ELR (cell line): Measurements from ENCODE around the gene CCDC73.
A peak's percentile ranks its signal among the peaks of the same experiment; 100 is the strongest.
"Not testable (repeated sequence)": the region's sequence is repeated elsewhere in the genome, so short reads cannot be mapped to it uniquely, and the experiment has no call there.

Source experiments
- DNase-seq: peaks from one replicate; pipeline ENCODE4 v3.0.0-alpha.2; 2015; ENCODE audit warnings: low read depth

The CCDC73 gene

DNA sequence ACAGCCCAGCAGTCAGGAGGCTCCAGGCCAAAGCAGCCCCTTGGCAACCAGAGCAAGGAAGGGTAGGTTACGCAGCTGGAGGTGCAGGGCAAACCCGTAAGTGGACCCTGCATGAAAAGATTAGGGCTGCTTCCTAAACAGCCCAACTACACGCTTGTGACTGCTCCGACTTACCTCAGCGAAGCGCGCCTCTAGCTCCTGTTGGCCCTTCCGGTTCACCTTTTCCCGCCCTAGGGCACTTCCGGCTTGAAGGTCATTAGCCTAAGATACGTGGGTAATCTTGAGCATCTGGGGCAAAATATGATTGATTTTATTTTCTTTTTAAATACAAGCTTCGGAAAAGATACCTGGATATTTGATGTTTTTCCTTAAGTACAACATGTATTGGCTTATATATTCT, at the start of gene CCDC73:
Gene CCDC73 (minus strand): TSS at position 224 of the 400 bp plus-strand sequence. CDS start 34,419 bp downstream, outside the sequence.
- no peak for DNase-seq

DNA sequence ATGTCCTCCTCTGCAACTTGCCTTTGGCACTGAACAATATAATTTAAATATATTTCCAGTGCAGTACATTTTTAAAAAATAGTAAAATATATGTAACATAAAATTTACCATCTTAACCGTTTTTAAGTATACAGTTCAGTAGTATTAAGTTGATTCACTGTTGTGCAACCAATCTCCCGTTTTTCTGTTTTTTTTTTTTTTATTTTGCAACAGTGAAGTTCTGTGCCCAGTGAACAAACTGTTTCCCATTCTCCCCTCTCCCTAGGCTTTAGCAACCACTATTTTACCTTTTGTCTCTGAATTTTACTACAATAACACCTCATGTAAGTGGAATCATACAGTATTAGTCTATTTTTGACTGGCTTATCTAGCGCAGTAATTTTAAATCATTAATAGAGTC, 49.1 kb upstream of the CCDC73 start:
- no peak for DNase-seq

- no peak for DNase-seq
These were observed 46.1 kb upstream of the CCDC73 start for GRCh38 chr11:32840587-32840986.

- DNase-seq: no peak
These were observed 44.8 kb upstream of the CCDC73 start for GRCh38 chr11:32839308-32839707.

DNA sequence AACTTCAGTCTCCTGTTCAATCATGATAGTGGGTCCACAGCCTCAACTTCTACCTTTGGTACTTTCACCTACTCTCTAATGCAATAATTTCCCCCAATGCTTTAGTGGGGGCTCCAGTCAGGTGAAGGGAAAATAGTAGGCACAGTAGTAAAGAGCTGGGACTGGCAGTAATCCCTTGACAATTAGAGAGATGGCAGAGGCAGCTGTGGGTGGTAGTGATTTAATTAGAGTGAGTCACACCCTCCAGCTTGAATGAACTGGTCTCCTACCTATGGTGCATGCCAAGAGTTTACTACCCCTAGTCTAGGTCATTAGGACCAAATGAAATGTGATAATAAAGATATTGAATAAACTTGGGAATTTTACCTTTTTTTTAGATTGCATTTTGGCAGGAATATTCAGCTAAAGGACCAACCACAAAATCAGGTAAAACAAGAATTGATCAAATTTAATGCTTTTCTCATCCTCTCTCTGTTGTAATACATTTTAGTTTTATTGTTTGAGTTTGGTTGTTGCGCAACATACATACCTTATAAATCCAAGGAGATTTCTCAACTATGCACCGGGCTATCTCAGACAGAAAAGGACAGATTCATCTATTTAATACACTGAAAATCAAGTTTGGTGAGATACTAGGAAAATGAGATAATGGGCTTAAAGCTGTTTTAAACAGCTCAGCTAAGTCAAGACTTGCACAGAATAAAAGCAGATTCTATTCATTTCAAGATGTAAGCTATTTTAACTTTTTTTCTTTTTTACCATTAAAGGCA, 44.2 kb upstream of the CCDC73 start:
- no peak for DNase-seq

- no peak for DNase-seq
These were observed 42.5 kb upstream of the CCDC73 start for GRCh38 chr11:32836946-32837345.

- DNase-seq: no peak
These were observed 39.5 kb upstream of the CCDC73 start for GRCh38 chr11:32833921-32834320.

- no peak for DNase-seq
These were observed 36.8 kb upstream of the CCDC73 start for GRCh38 chr11:32831221-32831620.

DNA sequence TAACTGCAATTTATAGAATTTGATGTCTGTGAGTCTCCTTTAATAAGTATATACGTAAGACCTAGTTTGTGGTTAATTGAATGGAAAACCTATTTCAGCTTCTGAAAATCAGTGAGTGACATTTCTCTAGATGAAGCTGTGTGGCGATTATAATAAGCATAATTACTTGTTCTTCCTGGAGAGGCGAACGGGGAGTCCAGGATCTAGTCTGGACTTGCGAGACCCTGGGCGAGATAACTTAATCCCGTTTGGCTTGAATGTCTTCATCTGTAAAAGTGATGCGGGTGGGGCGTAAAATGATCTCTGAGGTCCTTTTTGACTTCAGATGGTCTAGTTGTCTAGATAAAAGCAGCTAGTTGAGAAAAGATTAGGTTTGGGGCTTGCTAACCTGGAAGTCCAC, 36.3 kb upstream of the CCDC73 start:
- no peak for DNase-seq

DNA sequence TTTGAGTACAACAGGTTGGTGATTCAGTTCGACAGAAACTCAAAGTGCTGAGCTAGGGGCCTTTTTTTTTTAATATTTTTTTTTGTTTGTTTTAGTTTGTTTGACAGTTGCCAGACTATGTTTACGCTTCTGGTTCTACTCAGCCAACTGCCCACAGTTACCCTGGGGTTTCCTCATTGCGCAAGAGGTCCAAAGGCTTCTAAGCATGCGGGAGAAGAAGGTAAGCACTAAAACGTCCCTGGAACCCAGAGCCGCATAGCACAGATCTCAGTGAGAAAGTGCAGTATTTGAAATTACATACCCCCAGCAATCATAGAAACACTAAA, 35.9 kb upstream of the CCDC73 start:
- DNase-seq: peak; percentile 11

GRCh38 chr11:32829680-32830412, 35.4 kb upstream of the CCDC73 start, which contains the start of gene PRRG4:
TSS of gene PRRG4 (plus strand) at chr11:32829927. CDS start at chr11:32830530, 603 bp downstream.
- DNase-seq: peak; percentile 65

DNA sequence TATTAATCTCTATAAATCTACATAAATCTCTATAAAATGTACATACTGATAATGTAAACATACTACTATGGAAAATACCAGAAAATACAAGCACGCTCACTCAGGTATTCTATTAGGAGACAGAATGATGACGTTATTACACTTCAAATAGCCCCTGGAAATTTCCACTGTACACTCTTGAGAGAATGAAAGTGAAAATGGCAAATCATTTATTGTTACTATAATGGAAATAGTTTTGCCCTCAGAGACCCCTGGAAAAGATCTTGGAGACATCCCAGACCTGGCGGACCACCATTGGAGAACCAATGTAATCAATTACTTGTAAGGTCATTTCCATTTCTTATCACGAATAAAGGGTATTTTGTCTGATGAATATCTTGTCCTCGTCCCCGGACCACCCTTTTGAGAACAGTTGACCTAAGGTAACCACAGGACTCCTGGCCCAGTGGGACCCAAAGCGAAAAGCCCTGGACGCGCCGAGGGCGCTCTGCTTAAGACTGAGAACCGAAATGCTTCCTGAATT, 34.8 kb upstream of the CCDC73 start:
- peak; percentile 23 for DNase-seq

DNA sequence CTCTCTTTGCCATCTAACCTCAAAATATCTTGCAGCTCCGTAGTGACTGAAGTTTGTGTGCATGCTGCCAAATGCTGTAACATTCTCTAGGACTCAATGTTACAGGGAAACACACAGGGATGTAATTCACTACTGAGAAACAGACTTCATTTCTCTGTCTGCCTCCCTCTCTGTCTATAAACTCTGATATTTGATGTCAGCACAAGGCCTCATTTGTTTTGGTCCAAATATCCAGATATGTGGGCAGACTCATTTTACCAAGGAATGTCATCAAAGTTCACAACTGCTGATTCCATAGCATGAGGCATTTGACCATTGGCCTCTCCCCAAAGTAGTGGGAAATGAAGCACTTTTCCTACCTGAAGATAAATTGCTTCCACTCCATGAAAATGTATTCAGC, 32.8 kb upstream of the CCDC73 start:
- no peak for DNase-seq

GRCh38 chr11:32826113-32826512, 31.7 kb upstream of the CCDC73 start:
- no peak for DNase-seq

DNA sequence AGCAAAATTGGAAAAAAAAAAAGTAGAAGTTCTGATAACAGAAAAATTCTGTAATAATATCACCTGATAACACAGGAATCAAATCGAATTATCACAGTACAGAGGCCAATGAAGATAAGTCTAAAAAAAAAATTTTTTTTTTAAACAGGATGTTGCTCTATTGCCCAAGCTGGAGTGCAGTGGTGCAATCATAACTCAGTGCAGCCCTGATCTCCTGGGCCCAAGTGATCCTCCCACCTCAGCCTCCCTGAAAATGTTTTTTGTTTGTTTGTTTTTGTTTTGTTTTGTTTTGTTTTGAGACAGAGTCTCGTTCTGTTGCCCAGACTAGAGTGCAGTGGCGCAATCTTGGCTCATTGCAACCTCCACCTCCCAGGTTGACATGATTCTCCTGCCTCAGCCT, 29.2 kb upstream of the CCDC73 start:
- DNase-seq: not testable (repeated sequence)

DNA sequence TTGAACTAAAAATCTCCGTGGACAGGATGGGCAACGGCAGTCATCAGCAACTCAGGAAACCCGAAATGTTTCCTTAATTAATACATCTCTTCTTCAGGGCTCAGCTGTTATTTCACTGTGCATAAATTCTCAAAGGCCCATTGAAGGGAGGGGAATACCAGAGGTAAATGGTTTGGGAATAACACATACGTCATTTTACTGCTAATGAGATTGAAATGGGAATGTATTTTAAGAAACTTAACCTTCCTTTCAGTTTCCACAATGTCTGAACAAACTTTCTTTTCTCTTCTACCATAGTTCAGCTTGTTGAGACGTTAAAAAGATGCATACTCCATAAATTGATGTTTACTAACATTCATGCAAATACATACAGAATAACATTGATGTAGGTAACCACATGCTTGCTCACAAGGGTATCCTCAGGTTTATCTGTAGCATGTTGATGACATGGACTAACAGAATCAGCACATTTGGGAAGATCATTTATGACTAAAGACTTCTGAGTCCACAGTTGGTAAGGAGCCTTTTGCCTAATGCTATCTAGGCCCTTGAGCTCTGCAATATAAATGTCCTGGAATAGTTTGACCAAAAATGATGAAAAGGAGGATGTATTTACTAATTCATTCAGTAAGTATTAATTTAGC, 27.6 kb upstream of the CCDC73 start:
- DNase-seq: no peak

DNA sequence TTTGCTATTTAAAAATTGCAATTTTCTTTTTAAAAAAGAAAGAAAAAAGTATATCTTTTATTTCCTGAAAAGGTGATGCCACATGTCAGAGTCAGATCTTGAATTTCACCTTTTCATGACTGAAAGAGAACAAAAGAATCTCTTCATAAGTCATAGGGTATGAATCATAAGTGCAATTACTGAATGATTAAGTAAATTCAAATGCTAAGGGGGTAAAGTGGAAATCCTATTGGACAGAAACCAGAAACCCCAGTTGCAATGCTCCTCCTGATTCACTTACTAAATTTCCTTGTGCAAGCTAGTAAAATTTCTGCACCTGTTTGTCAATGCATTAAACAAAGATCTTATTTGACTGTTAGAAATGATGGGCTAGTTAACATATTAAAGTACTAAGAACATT, 27.1 kb upstream of the CCDC73 start:
- DNase-seq: peak; percentile 81

- DNase-seq: no peak
These were observed 26.0 kb upstream of the CCDC73 start for GRCh38 chr11:32820497-32820896.

DNA sequence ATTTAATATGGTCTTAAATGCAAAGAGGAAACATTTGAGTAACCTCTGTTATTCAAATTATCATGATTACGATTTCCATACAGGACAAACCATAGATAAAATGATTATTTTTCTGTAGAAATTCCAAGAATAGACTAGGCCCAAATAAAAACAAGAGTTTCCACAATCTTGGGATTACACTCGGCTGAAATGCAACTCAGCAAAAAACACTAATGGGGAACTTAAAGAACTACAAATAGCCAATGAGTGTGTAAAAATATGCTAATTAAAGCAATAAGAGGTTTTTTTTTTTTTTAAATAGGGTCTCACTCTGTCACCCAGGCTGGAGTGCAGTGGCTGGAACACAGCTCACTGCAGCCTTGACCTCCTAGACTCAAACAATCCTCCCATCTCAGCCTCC, 24.7 kb upstream of the CCDC73 start:
- no peak for DNase-seq

DNA sequence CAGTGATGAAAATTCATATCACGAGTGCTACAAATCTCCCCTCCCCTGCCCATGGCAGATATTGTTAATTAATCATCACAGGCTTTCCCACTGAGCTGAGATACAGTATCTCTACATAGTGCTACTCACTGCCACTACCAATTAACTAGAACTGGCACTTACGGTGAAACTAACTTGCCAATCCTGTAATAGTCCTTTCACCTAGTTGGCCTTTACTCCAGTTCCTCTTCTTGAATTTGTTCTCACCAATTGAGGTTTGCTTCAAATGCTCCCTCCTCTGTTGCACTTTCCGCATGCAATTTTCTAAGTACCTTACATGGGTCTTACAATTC, 23.4 kb upstream of the CCDC73 start:
- no peak for DNase-seq

DNA sequence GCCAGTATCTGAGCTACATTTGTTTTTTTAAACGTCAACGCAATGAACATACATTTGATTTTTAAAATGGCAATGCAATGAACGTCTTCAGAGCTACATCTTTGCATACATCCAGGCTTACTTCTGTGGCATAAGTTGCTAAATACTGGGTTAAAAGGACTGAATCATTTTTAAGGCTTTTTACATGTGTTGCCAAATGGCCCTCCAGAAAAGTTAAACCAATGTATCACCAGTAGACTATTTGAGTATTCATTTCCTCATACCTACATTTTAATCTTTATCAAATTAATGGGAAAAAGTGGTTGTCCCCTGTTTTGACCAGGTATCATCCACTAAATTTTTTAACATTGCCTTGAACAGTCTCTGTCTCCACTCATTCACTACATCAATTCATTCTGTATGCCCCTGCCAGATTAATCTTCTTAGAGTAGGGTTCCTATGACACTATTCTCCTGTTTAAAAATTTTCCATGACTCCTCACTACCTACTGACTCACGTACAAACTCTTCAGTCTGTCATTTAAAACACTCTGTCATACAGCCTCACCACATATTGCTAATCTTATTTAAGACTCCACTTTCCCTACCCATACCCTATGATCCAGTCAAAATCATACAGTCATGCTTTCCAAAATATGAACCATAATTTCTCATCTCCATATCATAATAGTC, 22.9 kb upstream of the CCDC73 start:
- DNase-seq: peak; percentile 60

DNA sequence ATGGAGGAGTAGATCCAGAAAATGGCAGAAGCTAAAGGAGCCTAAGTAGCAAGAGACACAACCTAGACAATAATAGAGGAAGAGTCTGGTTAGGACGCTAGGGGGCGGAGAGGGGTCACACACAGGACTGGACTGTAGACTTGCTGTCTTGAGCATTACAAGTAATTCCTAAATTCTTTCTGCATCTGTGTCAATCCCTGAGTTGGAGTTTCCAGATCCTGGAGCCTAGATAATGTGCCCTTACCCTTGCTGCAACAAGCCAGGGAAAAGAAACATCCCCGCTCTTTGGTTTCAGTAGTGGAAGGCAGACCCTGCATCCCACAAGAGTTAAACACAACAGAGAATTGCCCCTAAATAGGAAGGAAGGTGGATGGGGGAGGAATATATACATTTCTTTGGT, 14.9 kb upstream of the CCDC73 start:
- peak; percentile 79 for DNase-seq
